Esophagus squamous epithelium (tissue), 4 donors: ENCODE results near the gene TTC36.

Experiments used
- POLR2A ChIP-seq, 4 donors: fragments of 450-650 bp; IDR thresholded peaks; one replicate each; pipeline ENCODE4 v1.6.1; 2017; ENCODE audit warnings: antibody characterized with exemption in 4 of 4, mild to moderate bottlenecking in 4 of 4, moderate library complexity in 3 of 4
- TF ChIP-seq, protein P1 (sequence below), 6 experiments: fragments of 450-650 bp in 4 of 6; fragments of 200-600 bp in 2 of 6; sonication (generic) in 2 of 6; IDR thresholded peaks; one replicate each; pipeline ENCODE4 v1.5.1; 2016 to 2019; ENCODE audit warnings: antibody characterized with exemption in 6 of 6, mild to moderate bottlenecking in 4 of 6, moderate library complexity in 4 of 6

DNA sequence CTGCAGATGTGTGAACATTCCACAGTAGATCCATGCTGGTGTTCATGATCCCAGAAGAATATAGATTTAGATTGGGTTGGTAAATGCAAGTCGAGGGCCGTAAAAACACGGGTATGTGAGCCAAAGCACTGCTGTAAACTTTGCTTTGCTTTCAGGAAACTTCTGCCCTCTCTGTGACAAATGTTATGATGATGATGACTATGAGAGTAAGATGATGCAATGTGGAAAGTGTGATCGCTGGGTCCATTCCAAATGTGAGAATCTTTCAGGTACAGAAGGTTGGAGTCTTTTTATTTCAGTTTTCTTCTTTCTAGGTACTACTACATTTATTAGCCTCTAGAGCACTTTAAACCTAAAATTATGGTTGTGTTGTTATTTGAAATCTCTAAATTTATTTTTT lies 36.2 kb upstream of the TTC36 start:
- TF ChIP-seq, protein P1, sequence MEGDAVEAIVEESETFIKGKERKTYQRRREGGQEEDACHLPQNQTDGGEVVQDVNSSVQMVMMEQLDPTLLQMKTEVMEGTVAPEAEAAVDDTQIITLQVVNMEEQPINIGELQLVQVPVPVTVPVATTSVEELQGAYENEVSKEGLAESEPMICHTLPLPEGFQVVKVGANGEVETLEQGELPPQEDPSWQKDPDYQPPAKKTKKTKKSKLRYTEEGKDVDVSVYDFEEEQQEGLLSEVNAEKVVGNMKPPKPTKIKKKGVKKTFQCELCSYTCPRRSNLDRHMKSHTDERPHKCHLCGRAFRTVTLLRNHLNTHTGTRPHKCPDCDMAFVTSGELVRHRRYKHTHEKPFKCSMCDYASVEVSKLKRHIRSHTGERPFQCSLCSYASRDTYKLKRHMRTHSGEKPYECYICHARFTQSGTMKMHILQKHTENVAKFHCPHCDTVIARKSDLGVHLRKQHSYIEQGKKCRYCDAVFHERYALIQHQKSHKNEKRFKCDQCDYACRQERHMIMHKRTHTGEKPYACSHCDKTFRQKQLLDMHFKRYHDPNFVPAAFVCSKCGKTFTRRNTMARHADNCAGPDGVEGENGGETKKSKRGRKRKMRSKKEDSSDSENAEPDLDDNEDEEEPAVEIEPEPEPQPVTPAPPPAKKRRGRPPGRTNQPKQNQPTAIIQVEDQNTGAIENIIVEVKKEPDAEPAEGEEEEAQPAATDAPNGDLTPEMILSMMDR (IDR thresholded peaks at IDR 0.05), result no peak
- no peak for TF ChIP-seq POLR2A (IDR thresholded peaks at IDR 0.05)
